Effector CD8-positive, alpha-beta T cell (primary cell): ENCODE measurements around the gene CHPF2.

ENCODE experiments used
- DNase-seq: peaks from one replicate; lab custom pipeline; 2025; lab: John Stamatoyannopoulos, UW

Gene CHPF2

DNA sequence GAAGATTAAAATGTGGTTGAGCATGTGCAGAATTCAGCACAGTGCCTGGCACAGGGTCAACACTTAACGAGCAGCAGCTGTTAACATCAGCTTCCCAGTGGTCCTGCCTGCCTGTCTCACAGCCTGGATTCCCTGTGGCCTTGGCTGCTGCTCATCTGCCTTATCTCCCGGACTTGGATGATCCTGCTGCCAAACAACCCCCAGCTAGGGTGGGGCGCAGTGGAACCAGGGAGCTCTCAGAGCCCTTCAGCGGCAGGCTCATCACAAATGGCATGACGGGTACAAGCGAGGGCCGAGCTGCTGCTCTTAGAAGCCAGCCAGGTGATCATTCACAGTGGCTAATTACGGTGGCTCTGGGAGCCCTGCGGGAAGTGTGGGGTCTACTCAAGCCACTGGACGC is 29.2 kb downstream of the CHPF2 start:
- no peak for DNase-seq

- no peak for DNase-seq
Observed at GRCh38 chr7:151264615-151265014, 32.3 kb downstream of the CHPF2 start.

GRCh38 chr7:151265351-151265931 is 33.2 kb downstream of the CHPF2 start:
- no peak for DNase-seq

DNA sequence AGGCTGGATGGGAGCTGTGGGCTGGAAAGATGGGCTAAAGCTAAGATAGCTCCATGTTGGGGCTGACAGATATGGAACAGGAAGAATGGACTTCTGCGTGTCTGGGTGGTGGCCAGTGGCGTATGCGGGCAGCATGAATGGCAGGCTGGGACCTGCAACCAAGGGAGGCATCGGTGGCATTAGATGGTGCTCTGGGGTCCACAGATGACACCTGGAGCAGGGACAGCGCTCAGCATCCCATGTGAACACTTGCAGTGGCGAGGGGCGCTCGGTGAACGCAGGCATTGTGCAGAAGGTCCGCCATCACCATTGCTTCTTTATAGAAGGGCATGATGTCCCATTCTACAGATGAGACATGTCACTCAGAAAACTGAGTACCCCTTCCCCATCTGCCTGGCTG is 37.2 kb downstream of the CHPF2 start:
- DNase-seq = no peak

DNA sequence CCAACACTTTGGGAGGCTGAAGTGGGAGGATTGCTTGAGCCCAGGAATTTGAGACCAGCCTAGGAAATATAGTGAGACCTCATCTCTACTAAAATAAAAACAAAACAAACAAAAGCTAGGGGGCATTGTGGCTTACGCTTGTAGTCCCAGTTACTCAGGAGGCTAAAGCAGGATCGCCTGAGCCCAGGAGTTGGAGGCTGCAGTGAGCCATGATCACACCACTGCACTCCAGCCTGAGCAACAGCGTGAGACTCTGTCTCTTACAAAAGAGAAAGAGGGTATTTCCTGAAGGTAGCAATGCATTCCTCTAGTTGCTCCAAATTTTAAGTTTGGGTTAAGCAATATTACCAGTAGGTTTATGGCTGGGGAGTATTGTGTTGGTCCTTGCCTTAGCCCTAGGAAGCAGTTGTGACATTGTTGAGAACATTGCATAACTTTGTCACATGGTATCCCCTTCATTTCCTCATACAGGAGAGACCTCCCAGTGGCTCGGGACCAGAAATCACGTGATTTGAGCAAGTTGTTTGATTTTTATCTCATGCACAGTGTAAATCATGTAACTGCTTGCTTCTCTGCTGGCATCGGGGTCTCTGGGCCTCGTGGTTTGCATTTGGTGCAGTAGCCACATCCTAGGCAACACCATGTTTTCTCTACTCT is 39.5 kb downstream of the CHPF2 start:
- no peak for DNase-seq

DNA sequence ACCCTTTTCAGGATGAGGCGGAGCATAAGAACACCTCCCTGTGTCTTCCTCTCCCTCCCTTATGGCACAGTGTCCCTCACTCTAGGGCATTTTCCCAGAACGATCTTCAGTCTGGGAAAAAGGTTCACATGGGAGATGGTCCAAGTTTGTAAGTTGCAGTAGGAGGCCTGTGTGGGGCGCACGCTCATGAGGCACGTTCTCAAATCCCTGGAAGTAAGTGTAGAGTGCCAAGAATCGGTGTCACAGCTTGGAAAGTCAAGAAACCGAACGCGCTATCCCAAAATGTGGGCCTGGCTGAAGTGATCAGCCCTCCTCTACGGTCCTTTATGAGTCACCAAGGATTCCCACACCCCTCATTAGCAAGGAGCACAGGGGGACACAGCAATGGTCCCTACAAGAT is 40.1 kb downstream of the CHPF2 start:
- no peak for DNase-seq

DNA sequence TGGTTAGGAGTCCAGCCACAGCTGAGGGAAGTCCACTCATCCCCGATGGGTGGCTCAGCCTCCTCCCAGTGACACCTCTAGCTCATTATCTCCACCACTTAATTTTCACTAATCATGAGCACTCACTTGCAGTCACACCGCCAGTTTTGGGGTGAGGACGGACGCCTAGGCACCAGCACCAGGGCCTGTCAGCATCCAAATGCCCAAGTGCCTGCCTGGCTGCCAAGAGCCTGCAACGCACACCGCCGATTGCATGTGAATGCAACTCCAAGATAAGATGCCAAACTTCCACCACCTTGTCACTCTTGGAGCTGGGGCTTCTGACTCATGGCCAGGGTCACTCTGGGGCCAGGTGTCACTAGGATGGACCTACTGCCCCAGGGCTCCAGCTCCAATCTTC is 40.6 kb downstream of the CHPF2 start:
- DNase-seq = no peak

- no peak for DNase-seq
Observed at GRCh38 chr7:151273651-151274390, 41.5 kb downstream of the CHPF2 start.

GRCh38 chr7:151274396-151274795 is 42.1 kb downstream of the CHPF2 start:
- no peak for DNase-seq

DNA sequence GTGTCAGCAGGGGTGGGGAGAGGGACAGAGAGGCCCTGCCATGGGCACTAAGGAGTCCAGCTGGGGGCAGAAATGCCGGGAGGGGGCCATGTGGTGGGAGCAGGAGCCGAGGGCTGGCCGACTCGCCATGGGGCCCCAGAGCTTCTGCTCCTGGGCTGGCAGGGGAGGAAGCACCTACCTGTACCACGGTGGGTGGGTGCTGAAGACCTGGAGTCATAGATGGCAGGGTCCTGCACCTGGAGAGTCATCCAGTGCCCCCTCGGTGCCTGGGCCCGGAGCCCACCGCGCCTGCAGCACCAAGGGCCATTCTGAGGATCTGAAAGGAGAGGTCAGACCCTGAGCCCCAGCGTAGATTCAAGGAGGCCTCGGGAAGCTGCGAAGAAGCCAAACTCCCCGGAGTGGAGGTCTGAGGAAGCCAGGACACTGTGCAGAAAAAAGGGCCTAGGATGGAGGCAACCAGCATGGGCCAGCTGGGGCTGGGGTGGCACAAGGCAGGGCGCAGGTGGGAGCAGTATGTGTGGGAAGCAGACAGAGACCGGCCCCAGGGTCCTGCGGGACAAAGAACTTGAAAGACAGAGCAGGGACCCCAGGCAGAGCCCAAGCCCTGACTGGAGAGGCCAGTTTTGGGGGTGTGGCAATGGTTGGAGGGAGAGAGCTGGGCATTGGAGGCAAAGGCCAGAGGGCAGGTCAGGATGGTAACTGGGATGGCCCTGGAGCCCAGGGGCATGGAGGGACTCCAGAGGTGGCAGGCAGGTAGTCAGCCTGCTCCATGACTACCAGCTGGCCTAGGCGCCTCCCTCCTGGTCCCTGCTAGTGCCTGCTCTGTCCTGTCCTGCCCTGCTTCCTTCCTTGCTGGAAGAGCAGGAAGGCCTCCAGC is 42.9 kb downstream of the CHPF2 start:
- no peak for DNase-seq

DNA sequence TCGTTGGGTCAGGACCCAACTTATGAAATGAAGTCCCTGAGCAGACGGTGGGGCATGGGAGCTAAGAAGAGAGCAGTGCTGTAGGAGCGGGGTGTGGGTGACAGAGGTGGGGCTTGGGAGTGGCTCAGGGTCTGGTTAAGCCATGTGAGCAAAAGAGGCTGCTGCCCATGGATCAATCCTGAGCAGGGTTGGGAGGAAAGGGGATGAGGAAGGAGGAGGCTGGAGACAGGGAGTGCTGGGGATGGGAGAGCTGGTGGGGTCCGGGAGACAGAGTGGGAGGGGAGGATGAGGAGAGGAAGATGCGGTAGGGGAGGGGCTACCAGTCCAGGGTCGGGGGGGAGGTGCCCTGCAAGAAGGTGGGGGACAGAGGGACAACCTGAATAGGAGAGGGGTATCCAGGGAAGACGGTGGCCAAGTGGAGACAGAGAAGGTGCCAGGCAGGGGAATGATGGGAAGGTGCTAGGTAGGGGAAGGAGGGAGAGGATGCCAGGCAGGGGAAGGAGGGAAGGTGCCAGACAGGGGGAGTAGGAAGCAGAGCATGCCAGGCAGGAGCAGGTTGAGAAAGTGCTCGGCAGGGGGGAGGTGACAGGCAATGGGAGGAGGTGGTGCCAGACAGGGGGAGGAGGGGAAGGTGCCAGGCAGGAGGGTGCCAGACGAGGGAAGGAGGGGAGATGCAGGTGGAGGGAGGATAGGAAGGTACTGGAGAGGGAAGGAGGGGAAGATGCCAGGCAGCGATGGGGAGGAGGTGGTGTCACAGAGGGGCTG is 43.7 kb downstream of the CHPF2 start:
- no peak for DNase-seq

- no peak for DNase-seq
Observed at GRCh38 chr7:151276666-151277590, 44.6 kb downstream of the CHPF2 start.

- no peak for DNase-seq
Observed at GRCh38 chr7:151277631-151278030, 45.3 kb downstream of the CHPF2 start.

DNA sequence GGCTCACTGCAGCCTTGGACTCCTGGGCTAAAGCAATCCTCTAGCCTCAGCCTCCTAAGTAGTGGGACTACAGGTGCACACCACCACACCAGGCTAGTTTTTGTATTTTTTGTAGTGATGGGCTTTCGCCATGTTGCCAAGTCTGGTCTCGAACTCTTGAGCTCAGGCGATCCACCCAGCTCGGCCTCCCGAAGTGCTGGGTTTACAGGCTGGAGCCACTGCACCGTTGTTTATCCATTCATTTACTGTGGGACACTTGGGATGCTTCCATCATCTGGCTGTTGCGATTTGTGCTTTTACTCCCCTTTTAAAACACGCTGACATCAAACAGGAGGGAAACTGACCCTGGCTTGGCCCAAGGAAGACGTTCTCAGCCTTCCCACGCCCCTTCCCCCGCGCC is 46.7 kb downstream of the CHPF2 start:
- no peak for DNase-seq

DNA sequence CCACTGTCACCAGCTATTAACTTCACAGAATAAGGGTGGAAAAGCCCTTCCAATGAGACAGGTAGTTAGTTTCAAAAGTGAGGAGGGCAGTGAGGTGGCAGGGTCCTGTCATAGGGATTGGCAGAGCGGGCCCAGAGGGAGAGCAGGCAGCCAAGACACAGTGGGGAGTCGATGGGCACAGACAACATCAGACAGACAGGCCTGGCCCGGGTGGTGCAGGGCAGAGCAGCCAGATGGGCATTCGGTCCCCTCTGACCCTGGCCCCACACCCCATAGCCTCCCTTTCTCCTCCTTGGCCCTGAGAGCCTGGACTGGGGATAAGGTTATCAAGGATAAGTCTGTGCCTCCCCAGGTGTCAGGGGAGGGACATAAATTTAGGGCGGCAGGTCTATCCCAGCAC is 47.6 kb downstream of the CHPF2 start:
- no peak for DNase-seq

- no peak for DNase-seq
Observed at GRCh38 chr7:151280388-151281019, 48.2 kb downstream of the CHPF2 start.

- no peak for DNase-seq
Observed at GRCh38 chr7:151281686-151282085, 49.4 kb downstream of the CHPF2 start.

DNA sequence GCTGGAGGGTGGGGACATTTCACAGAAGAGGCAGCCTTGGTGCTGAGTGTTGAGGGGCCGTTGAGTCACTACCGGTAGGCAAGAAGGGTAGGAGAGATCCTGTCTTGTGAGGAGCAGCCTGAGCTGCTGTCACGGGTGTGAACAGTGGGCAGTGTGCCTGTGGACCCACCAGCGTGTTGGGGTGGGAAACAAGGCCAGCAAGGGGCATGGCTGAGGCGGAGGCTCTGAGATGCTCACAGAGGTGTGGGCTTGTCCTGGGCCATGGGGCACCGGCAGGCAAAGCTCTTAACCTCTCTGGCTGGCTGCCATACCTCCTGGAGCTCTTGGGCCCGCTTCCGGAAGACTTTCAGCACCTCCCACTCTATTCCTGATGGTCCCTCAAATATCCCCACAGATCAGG is 49.8 kb downstream of the CHPF2 start:
- no peak for DNase-seq

- no peak for DNase-seq
Observed at GRCh38 chr7:151283302-151283701, 51.0 kb downstream of the CHPF2 start.

- no peak for DNase-seq
Observed at GRCh38 chr7:151286148-151286547, 53.9 kb downstream of the CHPF2 start.
